Panc1 (cell line): ENCODE results near the gene NKAPL. TPM values are rescaled to one million over a fixed set of nuclear protein-coding genes. Genes with fewer than 3 reads are reported as not detected.
"Not testable (repeated sequence)": the region's sequence is repeated elsewhere in the genome, so short reads cannot be mapped to it uniquely, and the experiment has no call there.

ENCODE experiments used
- ATAC-seq: fragments of 200-7000 bp; cut with Tn5 transposase; 2 replicates; pipeline ENCODE4 v1.9.1; 2020; ENCODE audit warnings: mild to moderate bottlenecking, moderate library complexity
- BruUV-seq: library from RNA; stranded (reverse); fragments of 400-500 nt; replicated peaks from 2 replicates; lab custom pipeline; 2021; lab: Mats Ljungman, UMichigan
- CTCF ChIA-PET: fragments of 300-600 bp; sonication (Branson Sonifier 250); formaldehyde crosslinking; loops from one replicate; lab custom pipeline; 2022; ENCODE audit warnings: antibody characterized with exemption; lab: Charles Lee
- POLR2A ChIA-PET: fragments of 300-600 bp; sonication (Branson Sonifier 250); formaldehyde crosslinking; loops from one replicate; lab custom pipeline; 2022; ENCODE audit warnings: antibody characterized with exemption; lab: Charles Lee
- DNase-seq: peaks from one replicate; pipeline ENCODE4 v3.0.0-alpha.2; 2010; ENCODE audit warnings: low read depth, low spot score
- H3K27ac ChIP-seq: 2 replicates; pipeline ENCODE4 v1.5.1; 2011; ENCODE audit warnings: mild to moderate bottlenecking, low read length, inconsistent platforms
- H3K27me3 ChIP-seq: fragments of 200-500 bp; sonication (Bioruptor generic); 2 replicates; pipeline ENCODE4 v1.6.0; 2014; ENCODE audit warnings: low read length, inconsistent platforms; ENCODE audit not compliant: control insufficient read depth, insufficient read depth
- H3K36me3 ChIP-seq: fragments of 200-500 bp; sonication (Bioruptor generic); 2 replicates; pipeline ENCODE4 v1.5.1; 2014; ENCODE audit warnings: inconsistent platforms, mild to moderate bottlenecking, low read length, moderate library complexity; ENCODE audit not compliant: control insufficient read depth, insufficient read depth
- H3K4me1 ChIP-seq: 2 replicates; pipeline ENCODE4 v1.5.1; 2011; ENCODE audit warnings: inconsistent platforms, mild to moderate bottlenecking, low read length, moderate library complexity; ENCODE audit not compliant: control insufficient read depth, insufficient read depth
- H3K4me3 ChIP-seq, 2 experiments: 2 replicates each; pipeline ENCODE4 v1.5.1; 2011 to 2012; ENCODE audit warnings: low read depth in 2 of 2, low read length in 2 of 2, mild to moderate bottlenecking in 2 of 2, inconsistent platforms in 1 of 2, moderate library complexity in 1 of 2
- H3K9me3 ChIP-seq: fragments of 200-500 bp; sonication (Bioruptor generic); 2 replicates; pipeline ENCODE4 v1.5.1; 2014; ENCODE audit warnings: low read depth, mild to moderate bottlenecking, inconsistent platforms, low read length, moderate library complexity; ENCODE audit not compliant: control insufficient read depth, insufficient read depth
- POLR2AphosphoS5 ChIP-seq: IDR thresholded peaks from 2 replicates; pipeline ENCODE4 v1.6.1; 2012; ENCODE audit warnings: mild to moderate bottlenecking, low read depth, low read length, moderate library complexity
- SIN3A ChIP-seq: IDR thresholded peaks from 2 replicates; pipeline ENCODE4 v1.6.1; 2012; ENCODE audit warnings: low read depth, mild to moderate bottlenecking, low read length, moderate library complexity, borderline replicate concordance; ENCODE audit not compliant: insufficient read depth
- TCF7L2 ChIP-seq: IDR thresholded peaks from 2 replicates; pipeline ENCODE4 v1.6.1; 2011; ENCODE audit warnings: mild to moderate bottlenecking, low read depth, low read length, inconsistent platforms
- in situ Hi-C: cut with HindIII; loops from 2 replicates; pipeline ENCODE4 v1.10.0; 2016; ENCODE audit warnings: low sequenced_read_pairs, low pct_unique_long_range_greater_than_20kb
- intact Hi-C: fragments of 100-400 bp; cut with micrococcal nuclease; formaldehyde crosslinking; loops from one replicate; pipeline ENCODE4 v1.10.0; 2022; ENCODE audit not compliant: unreplicated experiment
- total RNA-seq: library from RNA; stranded (reverse); gene quantifications from one replicate; pipeline ENCODE4 v1.2.1, GENCODE V29; 2021; ENCODE audit not compliant: unreplicated experiment
- TF ChIP-seq, protein P1 (sequence below): fragments of 450-650 bp; IDR thresholded peaks from 2 replicates; pipeline ENCODE4 v1.5.1; 2017; ENCODE audit warnings: mild to moderate bottlenecking
- TF ChIP-seq, protein P2 (sequence below), 2 experiments: IDR thresholded peaks; 2 replicates each; pipeline ENCODE4 v1.6.1; 2011 to 2012; ENCODE audit warnings: low read depth in 2 of 2, control low read depth in 1 of 2, low read length in 1 of 2, mild to moderate bottlenecking in 1 of 2, moderate library complexity in 1 of 2; ENCODE audit not compliant: insufficient read depth in 1 of 2

NKAPL gene
- total RNA-seq, 1 experiment from 2014 or later = not detected

DNA sequence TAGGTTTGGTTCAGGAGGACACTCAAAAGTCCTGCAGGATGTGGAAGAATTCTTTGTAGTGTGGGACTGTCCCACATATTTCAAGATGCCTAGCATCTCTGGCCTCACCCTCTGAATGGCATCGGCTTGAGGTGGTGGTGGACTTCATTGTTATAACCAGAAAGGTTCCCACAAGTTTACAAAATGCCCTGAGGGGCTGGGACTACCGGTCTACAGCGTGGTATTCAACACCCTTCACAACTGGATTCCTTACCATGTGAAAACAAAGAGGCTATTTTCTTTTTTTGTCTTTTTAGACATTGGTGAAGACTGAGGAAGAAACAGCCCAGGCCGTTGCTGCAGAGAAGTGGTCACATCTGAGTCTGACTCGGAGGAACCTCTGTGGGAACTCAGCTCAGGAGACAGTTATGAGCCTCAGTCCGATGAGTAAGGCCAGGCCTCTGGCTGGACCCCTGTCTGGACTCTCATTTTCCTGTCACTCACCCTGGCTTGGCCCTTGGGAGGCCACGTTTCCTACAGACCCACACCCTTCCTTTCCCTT is 37.5 kb downstream of the NKAPL start:
- intact Hi-C loops = no loop called here
- CTCF ChIA-PET = no interaction called here
- in situ Hi-C loops = no loop called here
- H3K27me3 ChIP-seq = no peaks in the 10 kb centered on the region
- H3K27ac ChIP-seq = no peak overlapping the region
- POLR2A ChIA-PET = no interaction called here
- H3K9me3 ChIP-seq = no peaks in the 10 kb centered on the region
- no peaks in the 10 kb centered on the region for H3K36me3 ChIP-seq
- no peak for TF ChIP-seq POLR2AphosphoS5
- TF ChIP-seq, protein P1, sequence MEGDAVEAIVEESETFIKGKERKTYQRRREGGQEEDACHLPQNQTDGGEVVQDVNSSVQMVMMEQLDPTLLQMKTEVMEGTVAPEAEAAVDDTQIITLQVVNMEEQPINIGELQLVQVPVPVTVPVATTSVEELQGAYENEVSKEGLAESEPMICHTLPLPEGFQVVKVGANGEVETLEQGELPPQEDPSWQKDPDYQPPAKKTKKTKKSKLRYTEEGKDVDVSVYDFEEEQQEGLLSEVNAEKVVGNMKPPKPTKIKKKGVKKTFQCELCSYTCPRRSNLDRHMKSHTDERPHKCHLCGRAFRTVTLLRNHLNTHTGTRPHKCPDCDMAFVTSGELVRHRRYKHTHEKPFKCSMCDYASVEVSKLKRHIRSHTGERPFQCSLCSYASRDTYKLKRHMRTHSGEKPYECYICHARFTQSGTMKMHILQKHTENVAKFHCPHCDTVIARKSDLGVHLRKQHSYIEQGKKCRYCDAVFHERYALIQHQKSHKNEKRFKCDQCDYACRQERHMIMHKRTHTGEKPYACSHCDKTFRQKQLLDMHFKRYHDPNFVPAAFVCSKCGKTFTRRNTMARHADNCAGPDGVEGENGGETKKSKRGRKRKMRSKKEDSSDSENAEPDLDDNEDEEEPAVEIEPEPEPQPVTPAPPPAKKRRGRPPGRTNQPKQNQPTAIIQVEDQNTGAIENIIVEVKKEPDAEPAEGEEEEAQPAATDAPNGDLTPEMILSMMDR = no peak
- TF ChIP-seq, protein P2, sequence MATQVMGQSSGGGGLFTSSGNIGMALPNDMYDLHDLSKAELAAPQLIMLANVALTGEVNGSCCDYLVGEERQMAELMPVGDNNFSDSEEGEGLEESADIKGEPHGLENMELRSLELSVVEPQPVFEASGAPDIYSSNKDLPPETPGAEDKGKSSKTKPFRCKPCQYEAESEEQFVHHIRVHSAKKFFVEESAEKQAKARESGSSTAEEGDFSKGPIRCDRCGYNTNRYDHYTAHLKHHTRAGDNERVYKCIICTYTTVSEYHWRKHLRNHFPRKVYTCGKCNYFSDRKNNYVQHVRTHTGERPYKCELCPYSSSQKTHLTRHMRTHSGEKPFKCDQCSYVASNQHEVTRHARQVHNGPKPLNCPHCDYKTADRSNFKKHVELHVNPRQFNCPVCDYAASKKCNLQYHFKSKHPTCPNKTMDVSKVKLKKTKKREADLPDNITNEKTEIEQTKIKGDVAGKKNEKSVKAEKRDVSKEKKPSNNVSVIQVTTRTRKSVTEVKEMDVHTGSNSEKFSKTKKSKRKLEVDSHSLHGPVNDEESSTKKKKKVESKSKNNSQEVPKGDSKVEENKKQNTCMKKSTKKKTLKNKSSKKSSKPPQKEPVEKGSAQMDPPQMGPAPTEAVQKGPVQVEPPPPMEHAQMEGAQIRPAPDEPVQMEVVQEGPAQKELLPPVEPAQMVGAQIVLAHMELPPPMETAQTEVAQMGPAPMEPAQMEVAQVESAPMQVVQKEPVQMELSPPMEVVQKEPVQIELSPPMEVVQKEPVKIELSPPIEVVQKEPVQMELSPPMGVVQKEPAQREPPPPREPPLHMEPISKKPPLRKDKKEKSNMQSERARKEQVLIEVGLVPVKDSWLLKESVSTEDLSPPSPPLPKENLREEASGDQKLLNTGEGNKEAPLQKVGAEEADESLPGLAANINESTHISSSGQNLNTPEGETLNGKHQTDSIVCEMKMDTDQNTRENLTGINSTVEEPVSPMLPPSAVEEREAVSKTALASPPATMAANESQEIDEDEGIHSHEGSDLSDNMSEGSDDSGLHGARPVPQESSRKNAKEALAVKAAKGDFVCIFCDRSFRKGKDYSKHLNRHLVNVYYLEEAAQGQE (IDR thresholded peaks at IDR 0.05; ENCODE audit: insufficient read depth in 1 of 2, low read depth in 2 of 2, low read length in 1 of 2) = no peak
- TF ChIP-seq SIN3A = no peak
- TF ChIP-seq TCF7L2 = no peak
- no peak overlapping the region for H3K4me3 ChIP-seq
- DNase-seq (no peak), ATAC-seq (no peak)
- H3K4me1 ChIP-seq = no peaks in the 10 kb centered on the region
- no TSS peak for BruUV-seq

DNA sequence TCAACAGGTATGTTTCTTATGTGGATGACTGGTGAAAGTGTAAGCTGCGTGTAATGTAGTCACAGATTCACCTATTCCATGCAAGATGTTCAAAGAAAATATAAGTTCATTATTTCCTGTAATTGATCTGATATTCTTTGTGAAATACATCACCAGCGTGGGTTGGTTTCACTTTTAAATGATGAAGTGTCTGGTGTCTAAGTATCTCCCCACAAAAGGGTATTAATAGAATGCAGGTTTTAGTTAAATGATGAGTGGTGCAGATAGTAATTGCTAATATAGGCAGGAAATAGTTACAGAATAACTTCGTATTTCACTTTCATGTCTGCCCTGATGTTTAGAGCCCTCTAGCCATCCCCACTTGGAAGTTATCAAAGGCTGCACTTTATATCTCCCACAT is 44.5 kb downstream of the NKAPL start:
- Histone ChIP-seq H3K4me1 (no peaks in the 10 kb centered on the region), H3K4me3 (no peak overlapping the region), H3K27me3 (no peaks in the 10 kb centered on the region), H3K9me3 (no peaks in the 10 kb centered on the region), H3K36me3 (no peaks in the 10 kb centered on the region), H3K27ac (no peak overlapping the region)
- ATAC-seq (no peak), DNase-seq (no peak)
- BruUV-seq = no TSS peak
- ChIA-PET POLR2A (no interaction called here), CTCF (no interaction called here)
- in situ Hi-C loops (no loop called here), intact Hi-C loops (no loop called here)
- TF ChIP-seq SIN3A (no peak), TCF7L2 (no peak)
- TF ChIP-seq, protein P1 = no peak

DNA sequence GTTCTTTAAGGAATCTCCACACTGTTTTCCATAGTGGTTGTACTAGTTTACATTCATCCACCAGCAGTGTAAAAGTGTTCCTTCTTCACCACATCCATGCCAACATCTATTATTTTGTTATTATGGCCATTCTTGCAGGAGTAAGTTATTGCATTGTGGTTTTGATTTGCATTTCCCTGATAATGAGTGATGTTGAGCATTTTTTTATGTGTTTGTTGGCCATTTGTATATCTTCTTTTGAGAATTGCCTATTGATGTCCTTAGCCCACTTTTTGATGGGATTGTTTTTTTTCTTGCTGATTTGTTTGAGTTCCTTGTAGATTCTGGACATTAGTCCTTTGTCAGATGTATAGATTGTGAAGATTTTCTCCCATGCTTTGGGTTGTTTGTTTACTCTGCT is 47.3 kb downstream of the NKAPL start:
- H3K9me3 ChIP-seq, intact Hi-C loops, H3K27me3 ChIP-seq, in situ Hi-C loops, H3K4me3 ChIP-seq, POLR2A ChIA-PET, CTCF ChIA-PET, H3K36me3 ChIP-seq, DNase-seq, BruUV-seq, H3K4me1 ChIP-seq, H3K27ac ChIP-seq, ATAC-seq: not testable (repeated sequence)

Other genes starting within 250 kb of the NKAPL start
- gene ZNF165, start 178.7 kb upstream of the NKAPL start, total RNA-seq = 4.2 TPM
- gene ZSCAN16, start 134.7 kb upstream of the NKAPL start, total RNA-seq = 5.3 TPM
- gene ZKSCAN8, start 117.4 kb upstream of the NKAPL start, total RNA-seq = 18.4 TPM
- 14.4 TPM for gene ZSCAN9, start 34.0 kb upstream of the NKAPL start, total RNA-seq
- 4.4 TPM for gene ZKSCAN4, start 7.0 kb upstream of the NKAPL start, total RNA-seq
- 6.6 TPM for gene ZSCAN26, start 7.8 kb downstream of the NKAPL start, total RNA-seq
- 7.6 TPM for gene PGBD1, start 22.3 kb downstream of the NKAPL start, total RNA-seq
- 10.4 TPM for gene ZSCAN31, start 76.9 kb downstream of the NKAPL start, total RNA-seq
- gene ZKSCAN3, start 90.7 kb downstream of the NKAPL start, total RNA-seq = 7.0 TPM
- gene ZSCAN12, start 140.4 kb downstream of the NKAPL start, total RNA-seq = 3.2 TPM
- 1.6 TPM for gene ZSCAN23, start 184.2 kb downstream of the NKAPL start, total RNA-seq